Activated CD4-positive, alpha-beta T cell treated with anti-CD3 and anti-CD28 coated beads, Interleukin-2, Interleukin-6, amounts not matched to agents 100 ng/mL and 50 ng/mL, durations not matched to agents 16 hours and 8 hours (primary cell): Measurements from ENCODE around the gene ENG.
"Not testable (repeated sequence)": the region's sequence is repeated elsewhere in the genome, so short reads cannot be mapped to it uniquely, and the experiment has no call there.

Source experiments
- DNase-seq: peaks from one replicate; pipeline ENCODE4 v3.0.0-alpha.2; 2020

Gene ENG

DNA sequence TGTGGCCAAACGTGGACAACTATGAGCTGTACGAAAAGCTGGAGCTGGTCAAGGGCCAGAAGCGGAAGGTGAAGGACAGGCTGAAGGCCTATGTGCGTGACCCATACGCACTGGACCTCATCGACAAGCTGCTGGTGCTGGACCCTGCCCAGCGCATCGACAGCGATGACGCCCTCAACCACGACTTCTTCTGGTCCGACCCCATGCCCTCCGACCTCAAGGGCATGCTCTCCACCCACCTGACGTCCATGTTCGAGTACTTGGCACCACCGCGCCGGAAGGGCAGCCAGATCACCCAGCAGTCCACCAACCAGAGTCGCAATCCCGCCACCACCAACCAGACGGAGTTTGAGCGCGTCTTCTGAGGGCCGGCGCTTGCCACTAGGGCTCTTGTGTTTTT, 65.3 kb downstream of the ENG start:
- no peak for DNase-seq

DNA sequence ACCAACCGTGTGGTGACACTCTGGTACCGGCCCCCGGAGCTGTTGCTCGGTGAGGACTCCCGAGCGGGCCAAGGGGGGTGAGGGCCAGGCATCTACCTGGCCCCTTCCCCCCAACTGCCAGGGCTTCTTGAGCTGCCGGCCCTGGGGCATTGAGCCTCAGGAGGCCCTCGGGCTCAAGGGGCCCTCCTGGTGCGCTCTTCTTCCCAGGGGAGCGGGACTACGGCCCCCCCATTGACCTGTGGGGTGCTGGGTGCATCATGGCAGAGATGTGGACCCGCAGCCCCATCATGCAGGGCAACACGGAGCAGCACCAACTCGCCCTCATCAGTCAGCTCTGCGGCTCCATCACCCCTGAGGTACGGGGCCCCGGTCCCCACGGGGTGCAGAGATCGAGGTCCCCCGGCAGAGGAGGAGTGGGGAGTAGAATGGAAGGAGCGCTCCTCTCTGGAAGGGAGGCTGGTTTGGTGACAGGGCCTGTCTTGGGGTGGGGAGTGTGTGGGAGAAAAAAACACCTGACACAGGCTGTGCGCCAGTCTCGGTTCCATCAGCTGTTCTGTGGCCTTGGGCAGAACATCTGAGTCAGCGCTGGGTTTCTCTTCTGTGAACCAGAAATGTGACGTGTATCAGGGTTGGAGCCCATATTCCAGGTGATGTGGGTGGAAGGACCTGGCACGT, 66.0 kb downstream of the ENG start:
- peak; percentile 60 for DNase-seq

DNA sequence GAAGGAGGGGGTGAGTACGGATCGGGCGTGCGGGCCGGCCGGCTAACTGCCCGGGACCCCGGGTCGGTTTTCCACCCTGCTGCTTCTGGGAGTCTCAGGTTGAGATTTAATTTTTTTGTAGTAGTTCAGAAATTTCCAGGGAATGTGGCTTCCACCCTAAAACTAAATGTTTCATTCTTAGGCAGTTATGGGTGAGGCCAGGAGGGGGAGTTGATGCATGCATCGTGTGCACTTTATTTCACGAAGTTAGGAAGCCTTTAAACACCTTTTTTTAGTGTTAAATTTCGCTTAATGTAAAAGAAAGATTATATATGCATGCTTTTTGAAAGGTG, 67.7 kb downstream of the ENG start:
- DNase-seq = no peak

DNA sequence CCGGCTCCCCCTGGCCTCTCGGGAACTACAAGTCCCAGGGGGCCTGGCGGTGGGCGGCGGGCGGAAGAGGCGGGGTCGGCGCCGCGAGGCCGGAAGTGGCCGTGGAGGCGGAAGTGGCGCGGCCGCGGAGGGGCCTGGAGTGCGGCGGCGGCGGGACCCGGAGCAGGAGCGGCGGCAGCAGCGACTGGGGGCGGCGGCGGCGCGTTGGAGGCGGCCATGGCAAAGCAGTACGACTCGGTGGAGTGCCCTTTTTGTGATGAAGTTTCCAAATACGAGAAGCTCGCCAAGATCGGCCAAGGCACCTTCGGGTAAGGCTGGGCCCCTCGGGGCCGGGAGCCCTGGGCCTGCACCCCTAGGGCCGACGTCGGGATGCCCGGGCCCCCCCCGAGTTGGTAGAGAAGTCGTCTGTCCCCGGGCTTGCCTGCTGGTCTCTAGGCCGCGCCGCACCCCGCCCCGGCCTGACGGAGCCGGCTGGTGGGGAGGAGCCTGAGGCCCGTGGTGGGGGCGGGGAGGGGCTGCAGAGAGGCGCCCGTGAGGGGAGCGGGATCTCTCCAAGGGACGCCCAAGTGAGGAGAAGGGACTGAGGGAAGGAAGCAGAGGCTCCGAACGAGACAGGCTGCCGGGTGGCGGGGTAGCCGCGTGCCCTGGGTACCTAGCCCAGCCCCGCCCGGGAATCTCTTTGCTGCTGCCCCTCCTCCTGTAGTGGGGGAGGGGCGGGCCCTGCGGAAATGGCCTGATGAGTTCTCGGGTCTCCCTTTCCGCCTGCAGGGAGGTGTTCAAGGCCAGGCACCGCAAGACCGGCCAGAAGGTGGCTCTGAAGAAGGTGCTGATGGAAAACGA, 68.3 kb downstream of the ENG start, which contains the start of gene CDK9:
Gene CDK9 (plus strand): TSS at position 102 of the 840 bp plus-strand sequence. CDS start 115 bp downstream, at position 217.
- peak; percentile 96 for DNase-seq

DNA sequence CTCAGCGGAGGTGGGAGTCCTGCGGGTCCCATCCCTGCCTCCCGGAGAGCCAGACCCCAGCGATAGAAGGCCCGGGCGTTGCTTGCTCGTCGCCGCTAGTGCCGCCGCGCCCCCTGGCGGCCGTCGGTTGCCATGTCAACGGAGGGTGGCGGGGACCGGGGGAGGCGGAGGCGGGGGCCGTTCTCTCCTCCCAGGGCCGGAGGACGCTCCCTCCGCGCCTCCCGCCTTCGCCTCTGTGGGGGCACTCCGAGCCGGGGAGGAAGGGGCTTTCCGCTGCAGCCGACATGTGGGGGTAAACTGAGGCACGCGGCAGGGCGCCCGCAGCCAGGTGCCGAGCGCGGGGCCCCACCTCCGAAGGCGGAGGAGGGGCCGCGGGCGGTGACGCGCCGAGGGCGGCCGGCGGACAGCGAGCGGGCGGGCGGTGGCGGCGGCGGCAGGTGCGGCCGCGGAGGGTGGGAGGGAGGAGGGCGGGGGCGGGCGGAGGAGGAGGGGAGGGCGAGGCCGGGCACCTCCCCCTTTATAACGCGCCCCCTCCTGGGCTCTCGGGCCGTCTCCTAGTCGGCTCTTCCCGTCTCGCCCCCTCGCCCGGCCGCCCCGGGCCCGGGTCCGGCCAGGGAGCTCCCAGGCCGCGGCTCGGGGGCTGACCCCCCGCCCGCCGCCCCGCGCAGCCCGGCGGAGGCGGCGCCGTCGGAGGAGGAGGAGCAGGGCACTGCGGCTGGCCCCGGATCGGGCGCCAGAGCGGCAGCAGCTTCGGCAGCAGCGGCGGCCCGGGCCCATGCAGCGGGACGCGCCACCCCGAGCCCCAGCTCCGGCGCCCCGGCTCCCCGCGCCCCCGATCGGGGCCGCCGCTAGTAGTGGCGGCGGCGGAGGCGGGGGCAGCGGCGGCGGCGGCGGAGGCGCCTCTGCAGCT, 69.2 kb downstream of the ENG start:
- DNase-seq = peak; percentile 93

DNA sequence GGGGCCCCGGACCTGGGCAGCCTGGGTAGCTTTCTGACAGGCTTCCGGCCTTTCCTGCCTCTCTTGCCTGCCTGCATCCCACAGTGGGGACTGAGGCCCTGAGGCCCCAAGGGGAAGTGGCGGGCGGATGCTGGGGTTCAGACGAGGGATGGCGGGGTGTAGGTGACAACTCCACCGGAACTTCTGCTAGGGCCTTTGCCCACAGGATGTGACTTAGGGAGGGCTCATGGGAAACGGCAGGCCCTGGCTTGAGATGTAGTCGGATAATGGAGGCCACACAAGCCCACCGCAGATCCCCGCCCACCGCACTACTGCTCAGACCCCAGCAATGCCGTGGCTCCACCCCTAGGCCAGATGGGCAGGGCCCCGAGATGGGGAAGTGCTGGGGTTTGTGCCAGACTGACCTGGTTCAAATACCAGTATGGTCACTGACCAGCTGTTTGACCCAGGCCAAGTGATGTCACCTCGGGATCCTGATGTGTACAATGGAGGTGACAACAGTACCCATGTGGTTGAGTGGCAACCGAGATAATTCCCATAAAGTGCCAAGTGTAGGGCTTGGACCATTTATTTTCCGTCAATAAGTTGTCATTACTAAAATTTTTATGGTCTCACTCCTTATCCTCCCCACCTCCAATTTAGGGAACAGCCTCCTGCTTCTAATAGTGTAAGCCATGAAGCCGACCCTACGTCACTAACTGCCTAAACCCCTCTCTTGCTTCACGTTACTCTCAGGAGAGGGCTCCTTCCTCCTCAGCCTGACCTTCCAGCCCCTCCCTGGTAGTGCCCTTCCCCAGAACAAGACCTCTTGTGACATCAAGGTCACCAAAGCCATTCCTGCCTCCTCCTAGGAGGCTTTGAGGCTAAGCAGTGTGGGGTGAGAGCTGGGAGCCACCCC, 71.1 kb downstream of the ENG start:
- DNase-seq = peak; percentile 92

DNA sequence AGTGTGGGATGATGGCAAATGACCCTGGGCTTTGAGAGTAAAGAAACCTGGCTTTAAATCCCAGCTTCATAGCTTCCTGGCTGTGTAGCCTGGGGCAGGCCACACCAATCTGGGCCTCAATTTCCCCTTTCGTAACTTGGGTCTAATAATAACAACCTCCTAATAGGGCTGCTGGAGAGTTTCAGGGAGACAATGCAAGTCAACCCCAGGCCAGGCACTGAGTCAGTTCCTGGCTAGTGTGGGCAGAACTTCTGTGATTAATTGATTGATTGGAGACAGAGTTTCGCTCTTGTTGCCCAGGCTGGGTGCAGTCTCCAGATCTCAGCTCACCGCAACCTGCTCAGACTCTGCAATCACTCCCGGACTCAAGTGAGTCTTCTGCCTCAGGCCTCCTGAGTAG, 72.7 kb downstream of the ENG start:
- peak; percentile 33 for DNase-seq

DNA sequence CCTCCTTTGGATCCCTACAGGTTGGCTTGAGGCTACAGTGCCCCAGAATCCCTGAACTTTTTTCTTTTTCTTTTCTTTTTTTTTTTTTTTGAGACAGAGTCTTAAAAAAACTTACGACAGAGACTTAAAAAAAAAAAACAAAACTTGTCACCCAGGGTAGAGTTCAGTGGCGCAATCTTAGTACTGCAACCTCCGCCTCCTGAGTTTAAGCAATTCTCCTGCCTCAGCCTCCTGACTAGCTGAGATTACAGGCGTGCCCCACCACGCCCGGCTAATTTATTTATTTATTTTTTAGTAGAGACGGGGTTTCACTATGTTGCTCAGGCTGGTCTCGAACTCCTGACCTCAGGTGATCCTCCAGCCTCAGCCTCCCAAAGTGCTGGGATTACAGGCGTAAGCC, 73.5 kb downstream of the ENG start:
- not testable (repeated sequence) for DNase-seq

DNA sequence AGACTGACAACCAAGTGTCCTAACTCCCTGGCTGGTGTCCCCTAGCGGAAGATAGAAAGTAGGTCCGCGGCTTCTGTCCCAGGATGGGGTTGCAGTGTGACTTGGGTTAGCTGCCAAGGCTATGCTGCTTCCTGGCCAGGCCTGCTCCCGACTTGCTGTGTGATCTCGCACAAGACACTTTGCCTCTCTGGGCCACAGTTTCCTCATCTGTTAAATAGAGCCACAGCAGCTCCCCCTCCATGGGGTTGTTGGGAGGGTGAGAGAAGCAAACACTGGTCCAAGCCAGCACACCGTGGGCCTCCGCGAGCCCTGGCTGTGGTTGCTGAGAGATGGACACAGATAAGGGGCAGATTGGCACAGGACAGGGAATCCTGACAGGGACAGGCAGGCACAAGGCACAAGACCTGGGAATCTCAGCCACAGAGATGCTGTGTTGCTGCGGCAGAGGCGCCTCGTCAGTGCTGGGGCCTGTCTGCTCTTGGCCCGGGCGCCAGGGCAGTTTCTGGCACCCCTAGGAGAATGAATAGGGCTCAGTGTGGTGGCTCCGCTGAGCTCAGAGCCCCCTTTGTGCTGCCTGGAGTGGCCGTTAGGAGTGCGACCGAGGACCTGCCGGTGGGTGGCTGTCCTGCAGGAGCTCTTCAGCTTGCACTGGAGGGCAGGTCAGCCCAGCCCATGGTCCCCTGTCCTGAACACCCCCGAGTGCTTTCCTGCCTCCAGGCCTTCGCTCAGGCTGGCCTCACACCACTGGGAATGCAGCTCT, 74.2 kb downstream of the ENG start:
- DNase-seq = no peak

DNA sequence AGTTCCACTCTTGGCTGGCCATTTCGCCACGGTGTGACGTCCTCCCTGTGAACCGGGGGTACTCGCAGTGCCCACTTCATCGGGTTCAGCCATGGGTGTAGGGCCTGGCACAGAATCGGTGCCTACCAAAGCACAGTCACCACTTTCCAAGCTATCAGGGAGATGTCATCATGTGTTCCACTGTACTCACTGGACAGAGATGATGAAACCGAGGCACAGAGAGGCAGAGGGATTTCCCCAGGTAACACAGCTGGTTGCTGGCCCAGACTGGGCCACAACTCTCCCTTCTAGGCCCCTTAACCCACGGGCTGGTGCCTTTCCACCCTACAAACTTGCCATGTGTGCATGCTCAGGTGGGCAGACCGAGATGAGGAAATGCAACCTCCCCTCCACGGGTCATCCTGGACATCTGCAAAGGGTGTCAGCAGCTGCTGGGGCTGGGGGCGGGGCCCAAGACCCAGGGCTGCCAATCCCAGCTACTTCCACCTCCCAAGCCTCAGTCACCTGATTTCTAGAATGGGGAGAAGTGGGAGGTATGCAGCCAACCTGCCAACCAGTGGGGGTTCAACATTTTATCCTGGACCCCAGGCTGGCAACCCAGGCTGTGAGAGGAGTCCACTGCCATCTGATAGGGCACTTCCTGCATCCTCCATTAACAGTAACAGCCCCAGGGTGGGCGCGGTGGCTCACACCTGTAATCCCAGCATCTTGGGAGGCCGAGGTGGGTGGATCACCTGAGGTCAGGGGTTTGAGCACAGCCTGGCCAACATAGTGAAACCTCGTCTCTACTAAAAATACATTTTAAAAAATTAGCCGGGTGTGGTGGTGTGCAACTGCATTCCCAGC, 75.1 kb downstream of the ENG start:
- DNase-seq = peak; percentile 83

DNA sequence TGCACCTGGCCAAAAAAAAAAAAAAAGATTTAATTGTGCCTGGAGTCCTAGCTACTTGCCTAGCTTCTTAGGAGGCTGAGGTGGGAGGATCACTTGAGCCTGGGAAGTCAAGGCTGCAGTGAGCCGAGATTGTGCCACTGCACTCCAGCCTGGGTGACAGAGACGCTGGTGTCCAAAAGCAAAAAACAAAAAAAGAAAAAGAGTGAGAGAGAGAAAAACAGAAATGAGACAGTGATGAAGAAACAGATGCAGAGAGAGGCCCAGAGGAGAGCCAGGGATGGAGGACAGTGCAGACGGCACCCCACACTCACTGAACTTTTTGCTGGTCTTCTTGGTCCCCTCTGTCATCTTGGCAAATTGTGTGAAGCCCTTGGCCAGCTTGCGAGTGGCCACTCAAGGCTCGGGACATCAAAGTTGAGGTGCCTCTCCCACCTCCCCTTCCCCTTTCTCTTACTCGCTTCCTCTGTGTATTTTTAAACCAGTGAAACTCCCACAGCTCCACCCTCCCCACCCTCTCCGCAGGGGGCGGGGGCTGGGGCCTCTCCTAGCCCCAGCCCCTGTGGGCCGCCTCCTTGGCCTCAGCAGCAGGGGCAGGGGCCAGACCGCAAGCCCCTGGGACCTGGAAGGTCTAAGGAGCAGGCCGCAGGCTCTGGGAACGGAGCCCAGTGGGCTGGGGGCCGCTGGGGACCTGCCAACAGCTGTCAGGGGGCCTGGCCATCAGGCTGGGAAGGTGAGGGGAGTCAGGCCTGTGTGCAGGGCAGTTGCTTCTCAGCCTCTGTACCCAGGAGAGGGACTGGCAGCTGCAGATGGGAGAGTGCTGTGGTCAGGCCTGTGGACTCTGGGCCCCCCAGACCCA, 76.0 kb downstream of the ENG start, which contains the start of gene SH2D3C:
Gene SH2D3C (minus strand): TSS at position 387 of the 856 bp plus-strand sequence. CDS start 39 bp downstream, at position 348.
- DNase-seq = peak; percentile 72

DNA sequence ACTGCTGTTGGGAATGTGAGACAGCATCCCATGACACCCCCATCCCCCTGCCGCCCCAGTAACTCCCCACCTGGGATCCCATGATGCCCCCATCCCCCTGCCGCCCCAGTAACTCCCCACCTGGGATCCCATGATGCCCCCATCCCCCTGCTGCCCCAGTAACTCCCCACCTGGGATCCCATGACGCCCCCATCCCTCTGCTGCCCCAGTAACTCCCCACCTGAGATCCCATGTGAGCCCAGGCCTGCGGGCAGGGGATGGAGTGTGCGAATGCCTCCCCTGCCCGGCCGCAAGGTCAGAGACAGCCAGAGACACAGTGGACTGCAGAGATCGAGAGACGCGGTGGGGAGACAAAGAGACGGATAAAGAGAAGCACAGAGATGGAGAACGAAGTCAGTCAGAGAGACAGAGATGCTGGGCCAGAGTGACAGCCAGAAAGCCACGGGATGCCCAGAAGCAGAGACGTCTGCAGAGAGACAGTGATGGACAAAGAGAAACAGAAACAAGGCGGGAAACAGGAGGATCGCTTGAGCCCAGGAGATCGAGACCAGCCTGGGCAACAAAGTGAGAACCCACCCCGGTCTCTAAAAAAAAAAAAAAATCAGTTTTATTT, 77.0 kb downstream of the ENG start:
- peak; percentile 43 for DNase-seq

DNA sequence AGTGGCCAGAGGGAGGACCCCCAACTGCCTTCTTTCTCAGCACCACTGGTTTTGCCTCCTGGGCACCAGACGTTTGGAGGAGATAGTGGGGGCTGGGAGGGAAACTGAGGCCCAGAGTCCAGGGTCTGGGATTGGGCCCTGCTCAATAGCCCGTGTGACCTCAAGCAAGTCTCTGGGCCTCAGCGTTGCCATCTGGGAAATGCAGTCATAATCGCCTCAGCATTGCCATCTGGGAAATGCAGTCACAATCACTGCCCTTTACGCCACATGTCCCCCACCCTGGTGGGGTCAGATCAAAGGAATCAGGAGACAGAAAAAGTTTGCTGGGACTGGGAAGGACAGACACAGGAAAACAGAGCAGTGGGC, 77.6 kb downstream of the ENG start:
- DNase-seq = peak; percentile 61

DNA sequence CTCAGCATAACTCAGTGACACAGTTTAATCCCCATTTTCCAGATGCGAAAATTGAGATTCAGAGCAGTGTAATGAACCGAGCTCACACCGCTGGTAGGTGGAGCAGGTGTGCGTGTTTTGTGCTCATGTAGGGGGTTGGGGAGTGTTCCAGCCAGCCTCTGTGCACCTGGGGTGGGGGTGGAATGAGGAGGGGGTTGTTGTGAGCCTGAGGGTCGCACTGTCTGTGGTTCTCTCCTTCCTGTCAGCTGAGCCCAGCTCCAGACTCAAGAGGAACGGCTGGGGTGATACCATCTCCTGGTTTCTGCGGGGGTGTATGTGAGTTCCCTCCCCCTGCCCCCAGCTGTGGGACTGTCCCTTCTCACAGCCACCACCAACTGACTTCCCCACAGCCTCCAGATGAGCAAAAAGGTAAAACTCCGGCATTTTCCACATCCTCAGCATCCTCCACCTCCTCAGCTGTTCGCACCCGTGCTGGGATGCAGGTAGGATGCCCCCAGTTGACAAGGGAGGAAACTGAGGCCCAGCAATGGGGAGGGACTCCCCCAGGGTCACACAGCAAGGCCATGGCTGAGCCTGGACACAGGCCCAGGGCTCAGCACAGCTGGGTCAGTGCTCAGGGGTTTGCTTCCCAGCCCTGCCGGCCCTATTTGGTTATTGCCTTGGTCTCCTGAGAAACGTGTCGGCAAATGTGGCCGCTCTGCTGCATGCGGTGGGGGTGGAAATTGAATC, 78.1 kb downstream of the ENG start:
- peak; percentile 89 for DNase-seq

DNA sequence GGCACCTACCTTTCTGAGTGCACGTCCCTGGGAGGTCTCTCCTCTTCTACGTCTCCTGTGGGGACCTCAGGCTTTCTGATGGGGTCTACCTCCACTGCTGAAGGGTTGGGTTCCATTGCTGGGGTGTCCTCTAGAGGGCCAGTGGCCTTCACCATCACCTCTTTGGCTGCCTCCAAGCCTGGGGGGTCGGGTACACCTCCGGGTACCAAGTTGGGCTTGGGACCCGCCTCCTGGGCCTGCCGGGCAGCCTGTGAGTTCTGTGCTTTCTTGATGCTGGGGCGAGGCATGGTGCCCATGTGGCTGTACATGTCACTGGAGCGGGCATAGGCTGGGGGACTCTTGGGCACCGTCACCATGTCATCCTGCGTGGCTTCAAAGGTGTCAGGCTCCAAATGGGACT, 80.5 kb downstream of the ENG start:
- no peak for DNase-seq

DNA sequence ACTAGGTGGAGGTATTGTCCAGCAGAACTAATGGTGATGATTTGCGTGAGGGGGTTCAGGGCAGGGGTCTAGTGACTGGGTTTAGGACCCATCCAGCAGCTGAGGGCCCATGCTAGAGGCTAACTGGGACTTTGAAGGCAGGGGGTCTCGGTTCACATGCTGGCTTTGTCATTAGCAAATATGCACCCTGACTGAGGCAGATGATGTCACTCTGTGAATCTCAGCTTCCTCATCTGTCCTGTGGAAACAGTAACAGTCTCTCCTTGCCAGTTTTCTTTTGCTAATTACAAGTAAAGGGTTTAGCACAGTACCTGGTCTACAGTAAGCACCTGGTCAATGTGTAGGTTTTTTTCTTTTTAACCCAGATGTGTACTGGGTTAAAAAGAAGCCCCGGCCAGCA, 81.2 kb downstream of the ENG start:
- DNase-seq = no peak

DNA sequence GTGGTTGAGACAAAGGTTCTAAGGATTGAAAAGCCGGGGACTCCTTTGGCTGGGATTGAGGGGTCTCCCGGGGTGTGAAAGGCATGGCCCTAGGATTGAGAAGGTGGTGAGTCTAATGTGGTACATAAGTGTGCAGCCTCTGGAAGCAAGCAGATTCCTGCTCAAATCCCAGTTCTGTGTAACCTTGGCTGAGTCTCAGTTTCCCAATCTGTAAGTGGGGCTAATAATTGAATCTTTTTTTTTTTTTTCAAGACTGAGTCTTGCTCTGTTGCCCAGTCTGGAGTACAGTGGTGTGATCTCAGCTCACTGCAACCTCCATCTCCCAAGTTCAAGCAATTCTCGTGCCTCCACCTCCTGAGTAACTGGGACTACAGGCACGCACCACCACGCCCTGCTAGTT, 81.9 kb downstream of the ENG start:
- no peak for DNase-seq

DNA sequence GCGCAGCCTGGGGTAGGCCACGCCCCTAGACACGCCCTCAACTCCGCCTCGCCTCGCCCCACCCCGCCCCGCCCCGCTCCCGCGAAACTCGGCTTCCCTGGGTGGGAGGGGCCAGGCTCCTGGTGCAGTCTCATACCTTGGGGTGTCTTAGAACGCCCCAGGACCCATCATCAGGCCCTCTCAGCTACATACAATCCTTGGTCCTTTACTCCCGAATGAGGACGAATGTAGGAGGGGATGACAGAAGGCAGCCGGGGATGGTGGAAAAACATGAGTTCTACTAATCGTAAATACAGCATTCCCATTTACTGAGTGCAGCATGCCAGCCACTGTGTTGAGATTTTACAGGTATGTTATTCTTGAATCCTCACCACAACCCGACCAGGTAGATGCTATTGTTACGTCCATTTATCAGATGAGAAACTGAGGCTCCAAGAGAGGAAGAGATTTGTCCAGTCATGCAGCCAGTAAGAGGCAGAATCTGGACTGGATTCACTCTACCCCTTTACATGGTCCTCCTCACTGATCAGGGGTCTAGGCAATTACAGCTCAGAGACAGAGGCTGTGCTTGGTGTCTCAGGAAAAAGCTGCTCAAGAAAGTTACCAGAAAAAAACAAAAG, 82.8 kb downstream of the ENG start:
- DNase-seq = no peak
